ENCODE data around the gene SUPT6H. TPM values are rescaled to one million over a fixed set of nuclear protein-coding genes. Genes with fewer than 3 reads are reported as not detected.

The SUPT6H gene
- total and polyA plus RNA-seq, 2 of the 4 experiments (the other 2 are of a cell fraction) = 41.4 to 44.8 TPM

- Histone ChIP-seq H4K20me1 (ENCODE audit: insufficient read depth, low read length) (peaks cover 57% of the 10 kb centered on the region), H3K27ac (ENCODE audit: insufficient read depth, low read length) (no peak overlapping the region), H2BK120ac (ENCODE audit: low read depth, low read length) (no peak overlapping the region), H4K5ac (ENCODE audit: low read depth, low read length) (no peak overlapping the region), H3K27me3 (ENCODE audit: control insufficient read depth, insufficient read depth, low read length) (no peaks in the 10 kb centered on the region), H2AK9ac (replicated peaks; ENCODE audit: low read depth, low read length, poor library complexity) (no peak overlapping the region), H3K9ac (ENCODE audit: low read depth, low read length) (no peak overlapping the region), H3K56ac (ENCODE audit: extremely low read depth, insufficient read depth, low read length) (no peak overlapping the region), H3K4me3 (ENCODE audit: insufficient read depth, low read depth, low read length) (no peak overlapping the region), H3K79me1 (ENCODE audit: low read depth in 1 of 2, low read length in 2 of 2) (peaks cover 20 to 73% of the 10 kb centered on the region in 2 experiments), H2AK5ac (ENCODE audit: low read depth, low read length) (no peak overlapping the region), H3K14ac (replicated peaks; ENCODE audit: low read depth, low read length) (no peak overlapping the region), H3K9me3 (ENCODE audit: control insufficient read depth, insufficient read depth, low read length) (no peaks in the 10 kb centered on the region), H2BK5ac (ENCODE audit: low read depth, low read length, poor library complexity, severe bottlenecking) (no peak overlapping the region), H2BK15ac (ENCODE audit: low read depth, low read length) (no peak overlapping the region), H4K91ac (ENCODE audit: insufficient read depth, low read depth, low read length) (no peak overlapping the region), H3K23ac (ENCODE audit: low read depth, low read length) (peak overlapping the region; percentile 45; the same call in 1 of the 2 replicates), H2AFZ (replicated peaks; ENCODE audit: low read length, poor library complexity) (no peak overlapping the region), H3K4me1 (ENCODE audit: control insufficient read depth, insufficient read depth, low read length) (no peaks in the 10 kb centered on the region; the same call in 1 of the 2 replicates), H2BK20ac (ENCODE audit: low read depth, low read length) (no peak overlapping the region), H3K4me2 (ENCODE audit: low read depth, low read length) (no peak overlapping the region), H3K36me3 (ENCODE audit: control insufficient read depth, insufficient read depth, low read length) (peaks cover 18% of the 10 kb centered on the region), H3K9me1 (ENCODE audit: insufficient read depth, low read length) (peaks cover 9% of the 10 kb centered on the region), H3K4ac (ENCODE audit: low read depth, low read length) (no peak overlapping the region), H3K18ac (ENCODE audit: low read depth, low read length) (no peak overlapping the region), H4K8ac (ENCODE audit: low read depth in 2 of 2, low read length in 2 of 2) (no peak overlapping the region)
- dilution Hi-C loops (cut with HindIII; ENCODE audit: low sequenced_read_pairs, unreplicated experiment) (no loop called here), in situ Hi-C loops (cut with MboI; ENCODE audit: low sequenced_read_pairs) (no loop called here), intact Hi-C loops (cut with micrococcal nuclease) (no loop called here)
- POLR2A ChIA-PET (ENCODE audit: unreplicated experiment) = no interaction called here
- ATAC-seq (ENCODE audit: low read depth) (no peak), DNase-seq (no peak)
- BruUV-seq (replicated peaks) = no TSS peak
- CTCF ChIA-PET = interaction anchor here (0.6 kb wide), 1 partner anchor 12 kb away, joined by 7 read pairs; no protein-coding TSS in a partner anchor
- TF ChIP-seq CHD1 (IDR thresholded peaks at IDR 0.05; ENCODE audit: low read depth, low read length) (no peak), NFE2L2 (IDR thresholded peaks at IDR 0.05; ENCODE audit: low read depth, low read length) (no peak), BHLHE40 (IDR thresholded peaks at IDR 0.05; ENCODE audit: low read depth, low read length) (no peak), MAZ (IDR thresholded peaks at IDR 0.05; ENCODE audit: borderline replicate concordance, low read depth, low read length) (no peak), MAFK (IDR thresholded peaks at IDR 0.05; ENCODE audit: low read depth, low read length) (no peak), CEBPB (IDR thresholded peaks at IDR 0.05; ENCODE audit: low read depth, low read length) (no peak), RFX5 (IDR thresholded peaks at IDR 0.05; ENCODE audit: low read depth, low read length) (no peak), POLR2A (IDR thresholded peaks at IDR 0.05; ENCODE audit: low read depth, low read length) (no peak), SMC3 (IDR thresholded peaks at IDR 0.05; ENCODE audit: low read depth, low read length) (no peak), MXI1 (IDR thresholded peaks at IDR 0.05; ENCODE audit: borderline replicate concordance, low read depth, low read length) (no peak), USF2 (IDR thresholded peaks at IDR 0.05; ENCODE audit: low read depth, low read length) (no peak), FOS (IDR thresholded peaks at IDR 0.05; ENCODE audit: low read depth, low read length) (no peak), RCOR1 (IDR thresholded peaks at IDR 0.05; ENCODE audit: insufficient replicate concordance, low read length) (no peak), RAD21 (IDR thresholded peaks at IDR 0.05; ENCODE audit: low read length) (no peak)
- TF ChIP-seq, protein P1, sequence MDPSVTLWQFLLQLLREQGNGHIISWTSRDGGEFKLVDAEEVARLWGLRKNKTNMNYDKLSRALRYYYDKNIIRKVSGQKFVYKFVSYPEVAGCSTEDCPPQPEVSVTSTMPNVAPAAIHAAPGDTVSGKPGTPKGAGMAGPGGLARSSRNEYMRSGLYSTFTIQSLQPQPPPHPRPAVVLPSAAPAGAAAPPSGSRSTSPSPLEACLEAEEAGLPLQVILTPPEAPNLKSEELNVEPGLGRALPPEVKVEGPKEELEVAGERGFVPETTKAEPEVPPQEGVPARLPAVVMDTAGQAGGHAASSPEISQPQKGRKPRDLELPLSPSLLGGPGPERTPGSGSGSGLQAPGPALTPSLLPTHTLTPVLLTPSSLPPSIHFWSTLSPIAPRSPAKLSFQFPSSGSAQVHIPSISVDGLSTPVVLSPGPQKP (IDR thresholded peaks at IDR 0.05; ENCODE audit: borderline replicate concordance, low read depth, low read length) = no peak
- TF ChIP-seq, protein P2, sequence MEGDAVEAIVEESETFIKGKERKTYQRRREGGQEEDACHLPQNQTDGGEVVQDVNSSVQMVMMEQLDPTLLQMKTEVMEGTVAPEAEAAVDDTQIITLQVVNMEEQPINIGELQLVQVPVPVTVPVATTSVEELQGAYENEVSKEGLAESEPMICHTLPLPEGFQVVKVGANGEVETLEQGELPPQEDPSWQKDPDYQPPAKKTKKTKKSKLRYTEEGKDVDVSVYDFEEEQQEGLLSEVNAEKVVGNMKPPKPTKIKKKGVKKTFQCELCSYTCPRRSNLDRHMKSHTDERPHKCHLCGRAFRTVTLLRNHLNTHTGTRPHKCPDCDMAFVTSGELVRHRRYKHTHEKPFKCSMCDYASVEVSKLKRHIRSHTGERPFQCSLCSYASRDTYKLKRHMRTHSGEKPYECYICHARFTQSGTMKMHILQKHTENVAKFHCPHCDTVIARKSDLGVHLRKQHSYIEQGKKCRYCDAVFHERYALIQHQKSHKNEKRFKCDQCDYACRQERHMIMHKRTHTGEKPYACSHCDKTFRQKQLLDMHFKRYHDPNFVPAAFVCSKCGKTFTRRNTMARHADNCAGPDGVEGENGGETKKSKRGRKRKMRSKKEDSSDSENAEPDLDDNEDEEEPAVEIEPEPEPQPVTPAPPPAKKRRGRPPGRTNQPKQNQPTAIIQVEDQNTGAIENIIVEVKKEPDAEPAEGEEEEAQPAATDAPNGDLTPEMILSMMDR (conservative IDR thresholded peaks at IDR 0.05; ENCODE audit: low read depth, low read length) = no peak
- 90% methylated on average over 2 of the region's 2 CpGs; no CpG with 5 or more reads in 1 of the 2 experiments for WGBS, 2 experiments (ENCODE audit: extremely low coverage in 2 of 2, insufficient read length in 1 of 2)
Measured at GRCh38 chr17:28665994-28666393, 4.0 kb downstream of the SUPT6H start.

Measured in IMR-90 (cell line).